Endothelial cell (in vitro differentiated cells): ENCODE data around the gene SRGAP3. TPM values are rescaled to one million over a fixed set of nuclear protein-coding genes. Genes with fewer than 3 reads are reported as not detected.
A peak's percentile ranks its signal among the peaks of the same experiment; 100 is the strongest.

Experiments used
- DNase-seq: peaks from one replicate; pipeline ENCODE4 v3.0.0; 2021; ENCODE audit warnings: low spot score
- H3K27ac Mint-ChIP-seq: one replicate; pipeline ENCODE4 v1.8.0; 2021; ENCODE audit warnings: mixed read lengths, inconsistent platforms; ENCODE audit not compliant: unreplicated experiment
- H3K27me3 Mint-ChIP-seq: one replicate; pipeline ENCODE4 v1.8.0; 2021; ENCODE audit warnings: mild to moderate bottlenecking, moderate library complexity, mixed read lengths, inconsistent platforms; ENCODE audit not compliant: unreplicated experiment
- H3K36me3 Mint-ChIP-seq: one replicate; pipeline ENCODE4 v1.8.0; 2021; ENCODE audit warnings: mild to moderate bottlenecking, low read depth, mixed read lengths, inconsistent platforms; ENCODE audit not compliant: unreplicated experiment
- H3K4me1 Mint-ChIP-seq: one replicate; pipeline ENCODE4 v1.8.0; 2021; ENCODE audit warnings: mild to moderate bottlenecking, mixed read lengths, inconsistent platforms; ENCODE audit not compliant: unreplicated experiment
- H3K4me3 Mint-ChIP-seq: one replicate; pipeline ENCODE4 v1.8.0; 2021; ENCODE audit warnings: mild to moderate bottlenecking, mixed read lengths, inconsistent platforms; ENCODE audit not compliant: unreplicated experiment
- H3K9me3 Mint-ChIP-seq: one replicate; pipeline ENCODE4 v1.8.0; 2021; ENCODE audit warnings: mixed read lengths, inconsistent platforms; ENCODE audit not compliant: unreplicated experiment
- total RNA-seq: library from RNA; stranded (reverse); fragmentation: NEBNext Ultra II Directional; extraction: Animal tissue kit (Norgen Biotek cat#: 25700); gene quantifications from one replicate; pipeline ENCODE4 v1.2.1, GENCODE V29; 2021; ENCODE audit not compliant: unreplicated experiment
- TF ChIP-seq, protein P1 (sequence below): fragments of 200-600 bp; sonication (generic); IDR thresholded peaks from one replicate; pipeline ENCODE4 v1.5.0; 2021; ENCODE audit warnings: antibody characterized with exemption; ENCODE audit not compliant: unreplicated experiment

SRGAP3 gene
- total RNA-seq, 1 donor from 2014 or later: 12.0 TPM

DNA sequence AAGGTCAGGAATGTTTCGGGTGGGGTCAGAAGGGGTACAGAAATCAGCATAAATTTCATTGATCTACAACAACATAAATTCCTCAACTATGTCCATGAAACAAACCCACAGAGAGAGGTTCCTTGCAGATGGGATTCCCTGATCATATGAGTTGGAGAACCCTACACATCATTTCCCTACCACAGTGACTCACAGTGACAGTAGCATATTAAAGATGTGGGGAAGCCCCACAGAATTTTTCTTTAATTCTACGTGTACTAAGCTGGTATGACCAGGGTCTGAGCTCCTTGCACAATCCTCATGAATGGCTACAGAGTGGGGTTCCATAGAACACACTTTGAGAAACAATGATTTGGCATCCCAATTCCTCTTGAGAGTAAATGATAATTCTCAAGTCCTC is 169.3 kb downstream of the SRGAP3 start:
- Mint-ChIP-seq H3K27me3 (peaks cover 4% of the 10 kb centered on the region), H3K27ac (no peak overlapping the region), H3K4me1 (no peaks in the 10 kb centered on the region), H3K4me3 (no peak overlapping the region), H3K36me3 (no peaks in the 10 kb centered on the region), H3K9me3 (no peaks in the 10 kb centered on the region)
- TF ChIP-seq, protein P1, sequence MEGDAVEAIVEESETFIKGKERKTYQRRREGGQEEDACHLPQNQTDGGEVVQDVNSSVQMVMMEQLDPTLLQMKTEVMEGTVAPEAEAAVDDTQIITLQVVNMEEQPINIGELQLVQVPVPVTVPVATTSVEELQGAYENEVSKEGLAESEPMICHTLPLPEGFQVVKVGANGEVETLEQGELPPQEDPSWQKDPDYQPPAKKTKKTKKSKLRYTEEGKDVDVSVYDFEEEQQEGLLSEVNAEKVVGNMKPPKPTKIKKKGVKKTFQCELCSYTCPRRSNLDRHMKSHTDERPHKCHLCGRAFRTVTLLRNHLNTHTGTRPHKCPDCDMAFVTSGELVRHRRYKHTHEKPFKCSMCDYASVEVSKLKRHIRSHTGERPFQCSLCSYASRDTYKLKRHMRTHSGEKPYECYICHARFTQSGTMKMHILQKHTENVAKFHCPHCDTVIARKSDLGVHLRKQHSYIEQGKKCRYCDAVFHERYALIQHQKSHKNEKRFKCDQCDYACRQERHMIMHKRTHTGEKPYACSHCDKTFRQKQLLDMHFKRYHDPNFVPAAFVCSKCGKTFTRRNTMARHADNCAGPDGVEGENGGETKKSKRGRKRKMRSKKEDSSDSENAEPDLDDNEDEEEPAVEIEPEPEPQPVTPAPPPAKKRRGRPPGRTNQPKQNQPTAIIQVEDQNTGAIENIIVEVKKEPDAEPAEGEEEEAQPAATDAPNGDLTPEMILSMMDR: no peak
- no peak for DNase-seq

DNA sequence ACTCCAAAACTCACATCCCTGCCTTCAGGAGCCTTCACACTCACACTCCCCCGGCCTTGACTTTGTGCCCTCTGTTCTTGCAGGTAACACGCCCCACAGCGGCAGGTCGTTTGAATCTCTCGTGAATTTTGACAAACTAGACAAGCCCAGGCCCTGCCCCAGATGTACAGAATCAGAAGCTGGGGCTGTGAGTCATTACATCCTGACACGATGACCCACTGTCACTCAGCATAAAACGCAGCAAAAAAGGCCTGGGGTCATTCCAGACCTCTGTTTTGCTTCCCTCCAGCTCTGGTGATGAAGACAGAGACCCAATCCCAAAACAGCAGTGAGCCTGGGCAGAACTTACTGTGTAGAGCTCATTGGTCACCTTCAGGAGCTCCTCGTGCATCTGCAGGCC is 169.8 kb downstream of the SRGAP3 start:
- no peaks in the 10 kb centered on the region for H3K4me1 Mint-ChIP-seq
- H3K4me3 Mint-ChIP-seq: no peak overlapping the region
- H3K27ac Mint-ChIP-seq: no peak overlapping the region
- peaks cover 4% of the 10 kb centered on the region for H3K27me3 Mint-ChIP-seq
- DNase-seq: no peak
- H3K36me3 Mint-ChIP-seq: no peaks in the 10 kb centered on the region
- no peaks in the 10 kb centered on the region for H3K9me3 Mint-ChIP-seq
- TF ChIP-seq, protein P1: no peak

DNA sequence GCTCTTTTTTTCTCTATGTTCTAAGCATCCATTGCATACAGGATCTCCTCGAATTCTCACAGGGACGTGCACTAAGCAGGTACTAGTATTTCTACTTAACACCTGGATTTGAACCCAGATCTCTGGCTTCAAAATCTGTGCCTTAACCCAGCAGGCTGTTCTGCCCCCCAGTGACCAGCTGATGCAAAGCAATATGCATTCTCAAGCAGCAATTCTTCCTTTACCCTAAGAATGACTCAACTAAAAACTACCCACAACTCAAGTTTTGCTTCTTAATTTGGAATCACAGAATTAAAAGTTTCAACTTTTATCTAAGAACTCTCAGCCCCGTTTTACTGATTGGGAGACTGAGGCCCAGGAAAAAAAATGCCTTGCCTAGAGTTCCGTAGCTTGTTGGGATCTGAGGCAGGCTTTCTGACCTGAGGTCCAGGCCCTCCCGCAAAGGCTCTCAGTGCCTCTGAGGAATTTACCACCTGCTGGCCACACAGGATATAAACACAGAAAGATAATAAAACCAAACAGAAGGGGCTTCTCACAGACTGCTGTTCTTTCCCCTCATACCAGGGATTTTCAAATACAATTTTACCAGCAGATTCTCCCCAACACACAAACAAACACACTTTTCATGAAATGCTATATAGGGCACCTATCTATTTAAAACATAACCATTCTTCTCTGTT is 170.7 kb downstream of the SRGAP3 start:
- TF ChIP-seq, protein P1: peak; percentile 37
- Mint-ChIP-seq H3K36me3 (no peaks in the 10 kb centered on the region), H3K27ac (no peak overlapping the region), H3K27me3 (peaks cover 4% of the 10 kb centered on the region), H3K4me3 (no peak overlapping the region), H3K9me3 (no peaks in the 10 kb centered on the region), H3K4me1 (no peaks in the 10 kb centered on the region)
- DNase-seq: peak; percentile 19

DNA sequence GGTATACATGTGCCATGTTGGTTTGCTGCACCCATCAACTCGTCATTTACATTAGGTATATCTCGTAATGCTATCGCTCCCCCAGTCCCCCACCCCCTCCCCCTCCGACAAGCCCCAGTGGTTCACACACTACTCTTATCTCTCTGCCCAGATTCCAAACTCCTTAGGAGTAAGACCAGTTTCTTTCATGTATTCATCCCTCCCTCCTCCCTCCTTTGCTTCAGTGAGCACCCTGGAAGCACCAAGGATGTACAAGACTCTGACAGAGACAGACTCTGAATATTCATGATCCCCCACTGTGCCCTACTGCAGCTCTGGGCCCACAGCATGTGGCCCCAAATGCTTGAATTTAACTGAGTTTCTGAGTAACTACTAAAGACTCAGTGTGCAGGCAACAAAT is 172.4 kb downstream of the SRGAP3 start:
- Mint-ChIP-seq H3K27ac (no peak overlapping the region), H3K4me3 (no peak overlapping the region), H3K36me3 (no peaks in the 10 kb centered on the region), H3K4me1 (no peaks in the 10 kb centered on the region), H3K27me3 (peaks cover 2% of the 10 kb centered on the region), H3K9me3 (no peaks in the 10 kb centered on the region)
- DNase-seq: no peak
- TF ChIP-seq, protein P1: no peak

DNA sequence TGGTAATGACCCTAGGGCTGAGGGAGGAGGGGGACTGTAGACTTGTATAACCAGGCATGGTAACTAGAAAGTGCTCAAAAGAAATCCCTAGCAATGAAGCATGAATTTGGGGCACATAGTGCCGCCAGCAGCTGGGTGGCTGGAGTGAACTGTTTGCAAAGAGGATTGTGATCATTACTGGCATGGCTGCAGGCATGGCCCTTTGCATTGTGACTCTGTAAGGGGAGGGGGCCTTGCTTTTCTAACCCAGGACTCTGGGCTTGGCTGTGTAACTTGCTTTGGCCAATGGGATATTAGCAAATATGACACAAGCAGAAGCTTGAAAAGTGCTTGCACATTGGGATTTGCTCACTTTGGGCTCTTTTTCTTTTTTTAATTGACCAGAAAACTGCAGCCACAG is 173.7 kb downstream of the SRGAP3 start:
- TF ChIP-seq, protein P1: no peak
- Mint-ChIP-seq H3K36me3 (no peaks in the 10 kb centered on the region), H3K9me3 (no peaks in the 10 kb centered on the region), H3K4me3 (no peak overlapping the region), H3K27me3 (no peaks in the 10 kb centered on the region), H3K4me1 (no peaks in the 10 kb centered on the region), H3K27ac (no peak overlapping the region)
- no peak for DNase-seq
